PFSK-1 (cell line): ENCODE data around the gene NEDD4L.

Experiments
- FOXP2 ChIP-seq: optimal IDR thresholded peaks from 2 replicates; pipeline ENCODE3; 2011; ENCODE audit warnings: borderline replicate concordance, control low read depth, inconsistent platforms; ENCODE audit not compliant: insufficient read depth; ENCODE audit errors: extremely low read length, extremely low read depth
- POLR2AphosphoS5 ChIP-seq: IDR thresholded peaks from 2 replicates; pipeline ENCODE4 v1.6.1; 2012; ENCODE audit warnings: low read depth, mild to moderate bottlenecking, control low read depth, low read length, moderate library complexity
- SIN3A ChIP-seq: IDR thresholded peaks from 2 replicates; pipeline ENCODE4 v1.6.1; 2012; ENCODE audit warnings: mild to moderate bottlenecking, low read length, moderate library complexity, borderline replicate concordance; ENCODE audit not compliant: insufficient read depth
- TAF1 ChIP-seq: IDR thresholded peaks from 2 replicates; pipeline ENCODE4 v1.6.1; 2012; ENCODE audit warnings: low read length, control low read depth, borderline replicate concordance; ENCODE audit not compliant: insufficient read depth
- TF ChIP-seq, protein P1 (sequence below), 2 experiments: IDR thresholded peaks; 2 replicates each; pipeline versions ENCODE4 v1.6.1 to v1.8.0; 2011 to 2012; ENCODE audit warnings: low read depth in 2 of 2, low read length in 2 of 2, control low read depth in 1 of 2, inconsistent platforms in 1 of 2, mild to moderate bottlenecking in 1 of 2, moderate library complexity in 1 of 2; ENCODE audit not compliant: insufficient read depth in 1 of 2

Gene NEDD4L

DNA sequence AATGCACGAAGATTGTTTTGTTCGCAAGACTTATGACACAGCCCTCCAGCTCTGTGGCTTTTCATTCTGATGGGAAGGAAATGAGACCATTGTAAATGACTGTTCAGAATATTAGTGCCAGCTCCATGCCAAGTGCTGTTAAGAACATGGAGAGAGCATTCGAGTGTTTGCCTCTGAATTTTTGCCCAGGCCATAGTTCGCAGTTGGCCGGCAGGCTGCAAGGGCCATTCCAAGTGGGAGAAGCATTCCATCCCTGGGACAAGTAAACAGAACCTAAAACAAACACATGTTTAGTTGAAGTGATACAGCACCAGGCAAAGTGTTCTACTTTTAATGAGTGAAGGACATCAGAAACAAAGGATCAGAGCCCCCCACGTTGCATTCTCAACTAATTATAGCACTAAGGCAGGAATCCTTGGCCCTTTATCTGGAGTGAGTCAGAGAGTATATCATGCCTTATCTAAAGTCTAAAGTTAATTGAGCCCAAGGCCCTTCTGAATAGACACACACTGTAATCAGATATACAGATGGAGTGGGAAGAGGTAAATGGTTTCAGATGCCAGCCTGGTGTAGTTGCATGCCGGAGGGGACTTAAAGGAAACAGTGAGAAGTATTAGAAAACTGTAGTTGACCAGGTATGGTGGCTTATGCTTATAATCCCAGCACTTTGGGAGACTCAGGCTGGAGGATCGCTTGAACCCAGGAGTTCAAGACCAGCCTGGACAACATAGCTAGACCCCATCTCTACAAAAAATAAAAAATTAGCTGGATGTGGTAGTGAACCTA, 53.3 kb downstream of the NEDD4L start:
- TF ChIP-seq, protein P1, sequence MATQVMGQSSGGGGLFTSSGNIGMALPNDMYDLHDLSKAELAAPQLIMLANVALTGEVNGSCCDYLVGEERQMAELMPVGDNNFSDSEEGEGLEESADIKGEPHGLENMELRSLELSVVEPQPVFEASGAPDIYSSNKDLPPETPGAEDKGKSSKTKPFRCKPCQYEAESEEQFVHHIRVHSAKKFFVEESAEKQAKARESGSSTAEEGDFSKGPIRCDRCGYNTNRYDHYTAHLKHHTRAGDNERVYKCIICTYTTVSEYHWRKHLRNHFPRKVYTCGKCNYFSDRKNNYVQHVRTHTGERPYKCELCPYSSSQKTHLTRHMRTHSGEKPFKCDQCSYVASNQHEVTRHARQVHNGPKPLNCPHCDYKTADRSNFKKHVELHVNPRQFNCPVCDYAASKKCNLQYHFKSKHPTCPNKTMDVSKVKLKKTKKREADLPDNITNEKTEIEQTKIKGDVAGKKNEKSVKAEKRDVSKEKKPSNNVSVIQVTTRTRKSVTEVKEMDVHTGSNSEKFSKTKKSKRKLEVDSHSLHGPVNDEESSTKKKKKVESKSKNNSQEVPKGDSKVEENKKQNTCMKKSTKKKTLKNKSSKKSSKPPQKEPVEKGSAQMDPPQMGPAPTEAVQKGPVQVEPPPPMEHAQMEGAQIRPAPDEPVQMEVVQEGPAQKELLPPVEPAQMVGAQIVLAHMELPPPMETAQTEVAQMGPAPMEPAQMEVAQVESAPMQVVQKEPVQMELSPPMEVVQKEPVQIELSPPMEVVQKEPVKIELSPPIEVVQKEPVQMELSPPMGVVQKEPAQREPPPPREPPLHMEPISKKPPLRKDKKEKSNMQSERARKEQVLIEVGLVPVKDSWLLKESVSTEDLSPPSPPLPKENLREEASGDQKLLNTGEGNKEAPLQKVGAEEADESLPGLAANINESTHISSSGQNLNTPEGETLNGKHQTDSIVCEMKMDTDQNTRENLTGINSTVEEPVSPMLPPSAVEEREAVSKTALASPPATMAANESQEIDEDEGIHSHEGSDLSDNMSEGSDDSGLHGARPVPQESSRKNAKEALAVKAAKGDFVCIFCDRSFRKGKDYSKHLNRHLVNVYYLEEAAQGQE (IDR thresholded peaks at IDR 0.05; ENCODE audit: insufficient read depth in 1 of 2, low read depth in 2 of 2, low read length in 2 of 2): no peak
- TF ChIP-seq POLR2AphosphoS5: no peak
- TF ChIP-seq SIN3A: no peak
- no peak for TF ChIP-seq FOXP2
- no peak for TF ChIP-seq TAF1

DNA sequence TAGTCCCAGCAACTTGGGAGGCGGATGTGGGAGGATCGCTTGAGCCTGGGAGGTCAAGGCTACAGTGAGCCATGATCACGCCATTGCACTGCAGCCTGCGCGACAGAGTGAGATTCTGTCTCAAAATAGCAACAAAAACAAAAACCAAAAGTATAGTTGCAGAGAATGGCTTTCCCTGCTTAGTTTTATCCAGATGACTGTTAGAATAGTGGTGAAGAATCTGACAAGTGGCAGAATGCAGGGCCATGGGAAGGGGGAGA, 53.8 kb downstream of the NEDD4L start:
- TF ChIP-seq, protein P1 (IDR thresholded peaks at IDR 0.05; ENCODE audit: insufficient read depth in 1 of 2, low read depth in 2 of 2, low read length in 2 of 2): no peak
- TF ChIP-seq FOXP2 (no peak), SIN3A (no peak), TAF1 (no peak), POLR2AphosphoS5 (no peak)

DNA sequence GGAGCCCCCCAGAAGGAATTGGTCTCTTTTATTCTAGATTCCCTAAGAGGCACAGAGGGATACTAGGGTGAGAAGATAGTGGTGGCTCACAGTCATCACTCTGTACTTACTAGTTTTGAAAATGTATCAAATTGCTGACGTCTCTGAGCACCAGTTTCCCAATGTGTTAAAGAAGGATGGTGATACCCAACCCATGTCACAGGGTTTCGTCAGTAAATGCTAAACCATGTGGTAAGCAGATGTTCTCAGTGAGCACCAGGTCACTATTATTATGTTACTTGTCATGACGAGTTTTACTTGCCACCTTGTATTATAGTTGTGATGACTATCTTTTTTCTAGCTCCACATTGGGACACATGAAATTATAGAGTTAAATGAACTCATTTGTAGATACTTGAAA, 54.7 kb downstream of the NEDD4L start:
- no peak for TF ChIP-seq TAF1
- TF ChIP-seq POLR2AphosphoS5: no peak
- TF ChIP-seq, protein P1 (IDR thresholded peaks at IDR 0.05; ENCODE audit: insufficient read depth in 1 of 2, low read depth in 2 of 2, low read length in 2 of 2): no peak
- TF ChIP-seq FOXP2: no peak
- TF ChIP-seq SIN3A: no peak

DNA sequence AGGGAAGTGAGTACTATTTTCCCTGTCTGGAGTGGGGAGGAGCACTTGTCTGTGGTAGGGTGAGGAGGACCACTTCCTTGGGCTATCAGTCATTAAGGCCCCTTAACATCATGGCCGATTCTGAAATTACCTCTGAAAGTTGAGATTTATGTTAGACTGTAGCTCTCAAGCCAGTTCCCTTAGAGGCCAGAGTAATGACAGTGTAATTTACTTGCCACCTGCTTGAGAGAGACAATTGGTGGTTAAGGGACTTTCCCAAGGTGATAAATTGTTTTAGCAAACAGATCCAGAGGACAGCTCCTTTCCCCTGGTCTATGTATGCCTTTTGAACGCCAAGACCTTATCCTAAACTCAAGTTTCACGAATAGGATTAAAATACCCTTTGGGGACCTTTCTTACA, 56.1 kb downstream of the NEDD4L start:
- no peak for TF ChIP-seq SIN3A
- no peak for TF ChIP-seq POLR2AphosphoS5
- no peak for TF ChIP-seq TAF1
- TF ChIP-seq, protein P1 (IDR thresholded peaks at IDR 0.05; ENCODE audit: insufficient read depth in 1 of 2, low read depth in 2 of 2, low read length in 2 of 2): no peak
- TF ChIP-seq FOXP2: no peak

DNA sequence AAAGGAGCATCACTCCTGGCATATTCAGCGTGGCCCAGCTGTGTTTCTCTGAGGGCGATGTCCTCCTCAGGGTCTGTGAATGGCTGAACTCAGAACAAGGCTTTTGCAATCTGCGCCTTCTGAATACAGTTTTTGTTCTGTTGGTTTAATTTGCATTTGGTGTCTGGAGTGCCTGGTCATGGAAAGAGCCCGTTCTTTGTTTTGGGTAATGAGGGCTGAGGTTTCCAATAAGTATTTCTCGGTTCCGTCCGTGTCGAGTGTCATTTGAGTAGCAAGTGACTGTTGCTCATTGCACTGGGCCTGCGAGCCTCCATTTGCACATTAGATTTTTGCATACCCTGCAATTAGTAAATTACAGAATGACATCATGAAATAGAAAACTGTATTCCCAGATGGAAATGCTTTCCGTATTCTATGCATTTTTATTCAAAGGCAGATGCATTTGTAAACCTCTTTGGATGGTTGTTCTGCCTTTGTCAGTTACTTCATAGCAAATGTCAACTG, 57.3 kb downstream of the NEDD4L start:
- TF ChIP-seq FOXP2 (no peak), POLR2AphosphoS5 (no peak), TAF1 (no peak), SIN3A (no peak)
- TF ChIP-seq, protein P1 (IDR thresholded peaks at IDR 0.05; ENCODE audit: insufficient read depth in 1 of 2, low read depth in 2 of 2, low read length in 2 of 2): no peak
